HG03045 (cell line): ENCODE data around the gene IL11RA.

Experiments used
- ATAC-seq: cut with Tn5 transposase; IDR thresholded peaks from one replicate; pipeline ENCODE4 v1.9.1; 2021; ENCODE audit warnings: mild to moderate bottlenecking, moderate library complexity; ENCODE audit not compliant: unreplicated experiment

IL11RA gene

GRCh38 chr9:34652602-34653000 lies 616 bp downstream of the IL11RA start:
- ATAC-seq = no peak

- no peak for ATAC-seq
Observed at GRCh38 chr9:34653151-34654072, 1.4 kb downstream of the IL11RA start.

GRCh38 chr9:34654323-34655051 lies 2.5 kb downstream of the IL11RA start:
- ATAC-seq = no peak

GRCh38 chr9:34655394-34655793 lies 3.4 kb downstream of the IL11RA start:
- no peak for ATAC-seq

GRCh38 chr9:34656992-34657391 lies 5.0 kb downstream of the IL11RA start:
- no peak for ATAC-seq

GRCh38 chr9:34658461-34658860 lies 6.5 kb downstream of the IL11RA start:
- ATAC-seq = no peak

GRCh38 chr9:34659592-34660253 lies 7.7 kb downstream of the IL11RA start:
- ATAC-seq = no peak

- ATAC-seq = no peak
Observed at GRCh38 chr9:34662526-34663302, 10.7 kb downstream of the IL11RA start, which contains the start of gene CCL27. CCL27 (minus strand) TSS chr9:34662657; CDS start chr9:34662633, 24 bp downstream.

- no peak for ATAC-seq
Observed at GRCh38 chr9:34663303-34663605, 11.3 kb downstream of the IL11RA start.

GRCh38 chr9:34664281-34665066 lies 12.5 kb downstream of the IL11RA start:
- ATAC-seq = peak; percentile 47

GRCh38 chr9:34665067-34665380 lies 13.0 kb downstream of the IL11RA start:
- ATAC-seq = peak; percentile 19

- peak; percentile 69 for ATAC-seq
Observed at GRCh38 chr9:34665381-34666250, 13.6 kb downstream of the IL11RA start.

GRCh38 chr9:34669809-34670562 lies 18.0 kb downstream of the IL11RA start:
- ATAC-seq = no peak

- ATAC-seq = no peak
Observed at GRCh38 chr9:34671307-34671706, 19.3 kb downstream of the IL11RA start.

- ATAC-seq = no peak
Observed at GRCh38 chr9:34674440-34674839, 22.5 kb downstream of the IL11RA start.

GRCh38 chr9:34675048-34675714 lies 23.2 kb downstream of the IL11RA start:
- ATAC-seq = no peak

- ATAC-seq = no peak
Observed at GRCh38 chr9:34675869-34676268, 23.9 kb downstream of the IL11RA start.

GRCh38 chr9:34684145-34684544 lies 32.2 kb downstream of the IL11RA start:
- no peak for ATAC-seq
